ENCODE measurements around the gene DNAJC21. TPM values are rescaled to one million over a fixed set of nuclear protein-coding genes. Genes with fewer than 3 reads are reported as not detected.

DNAJC21 gene
- total RNA-seq, 1 experiment from 2014 or later: 21.8 TPM

GRCh38 chr5:34897646-34898045 lies 31.7 kb upstream of the DNAJC21 start:
- TF ChIP-seq EZH2 (IDR thresholded peaks at IDR 0.05; ENCODE audit: low read length, unreplicated experiment): no peak
- TF ChIP-seq EZH2phosphoT487 (IDR thresholded peaks at IDR 0.05; ENCODE audit: borderline replicate concordance, low read length): no peak
- no peak for TF ChIP-seq CTCF (conservative IDR thresholded peaks at IDR 0.05; ENCODE audit: low read depth, low read length)
- Histone ChIP-seq H3K4me3 (ENCODE audit: low read length) (no peak overlapping the region), H3K9me2 (replicated peaks; ENCODE audit: low read length) (no peaks in the 10 kb centered on the region), H3K4me2 (ENCODE audit: low read length) (no peak overlapping the region), H2AFZ (ENCODE audit: low read length) (no peak overlapping the region), H3K79me2 (ENCODE audit: low read length) (no peaks in the 10 kb centered on the region), H3K36me3 (ENCODE audit: low read depth, low read length) (peaks cover 1% of the 10 kb centered on the region; the same call in 1 of the 2 replicates), H3K9ac (ENCODE audit: low read length) (no peak overlapping the region), H3K4me1 (ENCODE audit: insufficient read depth, low read length) (peaks cover 14% of the 10 kb centered on the region), H3F3A (ENCODE audit: low read length, unreplicated experiment) (no peaks in the 10 kb centered on the region), H3K27me3 (ENCODE audit: low read length) (no peaks in the 10 kb centered on the region), H3K9me3 (ENCODE audit: low read length) (no peaks in the 10 kb centered on the region), H4K20me1 (ENCODE audit: low read length) (no peaks in the 10 kb centered on the region), H3K27ac (ENCODE audit: low read length) (no peak overlapping the region)
- no TSS peak for BruUV-seq (replicated peaks)
- CTCF ChIA-PET: interaction anchor here (0.6 to 0.9 kb wide), 4 partner anchors 205 to 411 kb away, joined by 3 to 5 read pairs (median 4); no protein-coding TSS in a partner anchor
- POLR2A ChIA-PET (ENCODE audit: unreplicated experiment): no interaction called here
- DNase-seq: peak; percentile 37
- ATAC-seq: no peak
- intact Hi-C loops (cut with micrococcal nuclease): loop anchor here (1.0 to 5.0 kb wide), 5 partner anchors 240 to 423 kb away; partner anchors contain the start of gene RAI14

- no peaks in the 10 kb centered on the region for H3K27me3 ChIP-seq (ENCODE audit: low read length)
- no peaks in the 10 kb centered on the region for H3F3A ChIP-seq (ENCODE audit: low read length, unreplicated experiment)
- no peak overlapping the region for H3K27ac ChIP-seq (ENCODE audit: low read length)
- H4K20me1 ChIP-seq (ENCODE audit: low read length): no peaks in the 10 kb centered on the region
- CTCF ChIA-PET: interaction anchor here (0.6 to 0.9 kb wide), 4 partner anchors 206 to 412 kb away, joined by 3 to 5 read pairs (median 4); no protein-coding TSS in a partner anchor
- H3K4me1 ChIP-seq (ENCODE audit: insufficient read depth, low read length): peaks cover 14% of the 10 kb centered on the region
- no peak overlapping the region for H3K4me2 ChIP-seq (ENCODE audit: low read length)
- no peaks in the 10 kb centered on the region for H3K9me3 ChIP-seq (ENCODE audit: low read length)
- DNase-seq (peak; percentile 80), ATAC-seq (peak; percentile 96)
- H2AFZ ChIP-seq (ENCODE audit: low read length): no peak overlapping the region
- BruUV-seq (replicated peaks): no TSS peak
- no peaks in the 10 kb centered on the region for H3K79me2 ChIP-seq (ENCODE audit: low read length)
- H3K36me3 ChIP-seq (ENCODE audit: low read depth, low read length): peaks cover 4% of the 10 kb centered on the region; the same call in 1 of the 2 replicates
- no peak overlapping the region for H3K9ac ChIP-seq (ENCODE audit: low read length)
- POLR2A ChIA-PET (ENCODE audit: unreplicated experiment): no interaction called here
- intact Hi-C loops (cut with micrococcal nuclease): loop anchor here (1.0 to 5.0 kb wide), 5 partner anchors 241 to 424 kb away; partner anchors contain the start of gene RAI14
- no peak overlapping the region for H3K4me3 ChIP-seq (ENCODE audit: low read length)
- TF ChIP-seq EZH2phosphoT487 (IDR thresholded peaks at IDR 0.05; ENCODE audit: borderline replicate concordance, low read length) (no peak), EZH2 (IDR thresholded peaks at IDR 0.05; ENCODE audit: low read length, unreplicated experiment) (no peak), CTCF (conservative IDR thresholded peaks at IDR 0.05; ENCODE audit: low read depth, low read length) (peak; percentile 93)
- H3K9me2 ChIP-seq (replicated peaks; ENCODE audit: low read length): no peaks in the 10 kb centered on the region
Measured at GRCh38 chr5:34898258-34898895, 31.0 kb upstream of the DNAJC21 start.

DNA sequence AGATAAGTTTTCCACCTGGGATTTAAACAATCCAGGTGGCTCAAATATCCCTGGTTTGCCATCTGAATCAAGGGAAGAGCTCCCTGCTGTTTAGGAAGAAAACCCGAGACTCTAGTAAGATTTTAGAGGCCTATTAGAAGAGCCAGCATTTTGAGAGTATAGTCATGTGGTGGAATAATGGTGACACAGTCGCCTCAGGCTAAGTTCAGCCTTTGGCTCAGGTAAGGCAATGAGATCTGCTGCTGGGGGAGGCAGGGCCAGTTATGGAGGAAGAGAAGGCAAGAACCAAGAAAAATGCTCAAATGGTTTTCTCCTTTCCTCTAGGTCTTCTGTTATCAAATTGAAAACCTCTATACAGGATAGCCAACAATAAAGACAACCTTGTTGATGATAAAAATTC lies 30.3 kb upstream of the DNAJC21 start:
- no peaks in the 10 kb centered on the region for H3K79me2 ChIP-seq (ENCODE audit: low read length)
- no peak overlapping the region for H3K27ac ChIP-seq (ENCODE audit: low read length)
- peaks cover 4% of the 10 kb centered on the region; the same call in 1 of the 2 replicates for H3K36me3 ChIP-seq (ENCODE audit: low read depth, low read length)
- TF ChIP-seq EZH2phosphoT487 (IDR thresholded peaks at IDR 0.05; ENCODE audit: borderline replicate concordance, low read length) (no peak), CTCF (conservative IDR thresholded peaks at IDR 0.05; ENCODE audit: low read depth, low read length) (no peak), EZH2 (IDR thresholded peaks at IDR 0.05; ENCODE audit: low read length, unreplicated experiment) (no peak)
- no peak overlapping the region for H2AFZ ChIP-seq (ENCODE audit: low read length)
- peak; percentile 46 for DNase-seq
- no peaks in the 10 kb centered on the region for H3K27me3 ChIP-seq (ENCODE audit: low read length)
- H3K4me2 ChIP-seq (ENCODE audit: low read length): no peak overlapping the region
- CTCF ChIA-PET: interaction anchor here (0.8 kb wide), 1 partner anchor 413 kb away, joined by 3 read pairs; no protein-coding TSS in a partner anchor
- POLR2A ChIA-PET (ENCODE audit: unreplicated experiment): no interaction called here
- no peaks in the 10 kb centered on the region for H3K9me2 ChIP-seq (replicated peaks; ENCODE audit: low read length)
- intact Hi-C loops (cut with micrococcal nuclease): loop anchor here (2.0 to 5.0 kb wide), 2 partner anchors 242 to 312 kb away; partner anchors contain the start of gene RAI14
- no peak for ATAC-seq
- H3K9me3 ChIP-seq (ENCODE audit: low read length): no peaks in the 10 kb centered on the region
- H3K9ac ChIP-seq (ENCODE audit: low read length): no peak overlapping the region
- H3K4me1 ChIP-seq (ENCODE audit: insufficient read depth, low read length): peaks cover 14% of the 10 kb centered on the region
- no peaks in the 10 kb centered on the region for H4K20me1 ChIP-seq (ENCODE audit: low read length)
- no TSS peak for BruUV-seq (replicated peaks)
- H3K4me3 ChIP-seq (ENCODE audit: low read length): no peak overlapping the region
- H3F3A ChIP-seq (ENCODE audit: low read length, unreplicated experiment): no peaks in the 10 kb centered on the region
